BLaER1 treated with 17β-estradiol and CSF1 and Interleukin-3, amounts not matched to agents 10 nM and 100 nM (cell line): Measurements from ENCODE around the gene SUSD6.
"Not testable (repeated sequence)": the region's sequence is repeated elsewhere in the genome, so short reads cannot be mapped to it uniquely, and the experiment has no call there.

Source experiments
- H3K27ac ChIP-seq, 11 experiments: shearing (Covaris generic); formaldehyde crosslinking; 2 replicates each; pipeline ENCODE4 v1.8.1; 2022
- H3K27me3 ChIP-seq, 11 experiments: shearing (Covaris generic); formaldehyde crosslinking; 2 replicates each; pipeline ENCODE4 v1.8.1; 2022
- H3K36me3 ChIP-seq, 11 experiments: shearing (Covaris generic); formaldehyde crosslinking; 2 replicates each; pipeline ENCODE4 v1.8.1; 2022
- H3K4me1 ChIP-seq, 10 experiments: shearing (Covaris generic); formaldehyde crosslinking; 2 replicates each; pipeline ENCODE4 v1.8.1; 2022
- H3K4me2 ChIP-seq, 11 experiments: shearing (Covaris generic); formaldehyde crosslinking; 2 replicates each; pipeline ENCODE4 v1.8.1; 2022
- H3K4me3 ChIP-seq, 10 experiments: shearing (Covaris generic); formaldehyde crosslinking; 2 replicates each; pipeline ENCODE4 v1.8.1; 2022
- H3K9ac ChIP-seq, 11 experiments: shearing (Covaris generic); formaldehyde crosslinking; 2 replicates each; pipeline ENCODE4 v1.8.1; 2022
- H3K9me3 ChIP-seq, 11 experiments: shearing (Covaris generic); formaldehyde crosslinking; replicated peaks in 1 of 11; 2 replicates each; pipeline ENCODE4 v1.8.1; 2022
- H4K20me1 ChIP-seq, 11 experiments: shearing (Covaris generic); formaldehyde crosslinking; 2 replicates each; pipeline ENCODE4 v1.8.1; 2022
- Cebpa-rat ChIP-seq, 11 experiments: shearing (Covaris generic); IDR thresholded peaks; 2 replicates each; pipeline ENCODE4 v1.8.1; 2022

The SUSD6 gene

GRCh38 chr14:69694730-69695281 lies 83.4 kb downstream of the SUSD6 start:
- Histone ChIP-seq H3K9me3 (no peaks in the 10 kb centered on the region), H3K36me3 (peaks cover 0 to 27% (median 5%) of the 10 kb centered on the region in 11 experiments; a peak in 9 of 22 replicates), H4K20me1 (peaks cover 0 to 97% (median 6%) of the 10 kb centered on the region in 11 experiments; a peak in 9 of 22 replicates), H3K4me3 (peak overlapping the region in 1 of 10 experiments; percentile 9; a peak in 2 of 20 replicates), H3K27me3 (no peaks in the 10 kb centered on the region), H3K27ac (peak overlapping the region; percentile 12 to 80 (median 77); a peak in 21 of 22 replicates), H3K4me1 (peaks cover 91 to 100% (median 97%) of the 10 kb centered on the region in 10 experiments), H3K4me2 (peak overlapping the region; percentile 80 to 92 (median 88)), H3K9ac (peak overlapping the region in 10 of 11 experiments; percentile 24 to 70 (median 56); a peak in 18 of 22 replicates)
- no peak for TF ChIP-seq Cebpa-rat (IDR thresholded peaks at IDR 0.05)

- H3K9ac ChIP-seq = peak overlapping the region in 9 of 11 experiments; percentile 3 to 70 (median 56); a peak in 11 of 22 replicates
- peak overlapping the region in 9 of 11 experiments; percentile 59 to 80 (median 77); a peak in 18 of 22 replicates for H3K27ac ChIP-seq
- H3K9me3 ChIP-seq = no peaks in the 10 kb centered on the region
- peaks cover 0 to 97% (median 6%) of the 10 kb centered on the region in 11 experiments; a peak in 9 of 22 replicates for H4K20me1 ChIP-seq
- H3K4me3 ChIP-seq = peak overlapping the region in 1 of 10 experiments; percentile 9; a peak in 3 of 20 replicates
- H3K36me3 ChIP-seq = peaks cover 0 to 20% (median 5%) of the 10 kb centered on the region in 11 experiments; a peak in 9 of 22 replicates
- no peak for TF ChIP-seq Cebpa-rat (IDR thresholded peaks at IDR 0.05)
- no peaks in the 10 kb centered on the region for H3K27me3 ChIP-seq
- H3K4me1 ChIP-seq = peaks cover 91 to 100% (median 97%) of the 10 kb centered on the region in 10 experiments
- peak overlapping the region; percentile 80 to 92 (median 88) for H3K4me2 ChIP-seq
Observed at GRCh38 chr14:69695322-69696203, 84.2 kb downstream of the SUSD6 start.

GRCh38 chr14:69696204-69696527 lies 84.8 kb downstream of the SUSD6 start:
- Histone ChIP-seq H3K27me3 (no peaks in the 10 kb centered on the region), H3K4me3 (no peak overlapping the region), H4K20me1 (peaks cover 0 to 97% (median 6%) of the 10 kb centered on the region in 11 experiments; a peak in 9 of 22 replicates), H3K27ac (peak overlapping the region in 9 of 11 experiments; percentile 45 to 80 (median 77); a peak in 18 of 22 replicates), H3K4me1 (peaks cover 91 to 100% (median 97%) of the 10 kb centered on the region in 10 experiments), H3K36me3 (peaks cover 0 to 14% (median under 1%) of the 10 kb centered on the region in 11 experiments; a peak in 7 of 22 replicates), H3K4me2 (peak overlapping the region; percentile 80 to 92 (median 88)), H3K9ac (peak overlapping the region in 7 of 11 experiments; percentile 3 to 70 (median 21); a peak in 6 of 22 replicates), H3K9me3 (no peaks in the 10 kb centered on the region)
- no peak for TF ChIP-seq Cebpa-rat (IDR thresholded peaks at IDR 0.05)

GRCh38 chr14:69696633-69697557 lies 85.5 kb downstream of the SUSD6 start:
- no peak for TF ChIP-seq Cebpa-rat (IDR thresholded peaks at IDR 0.05)

GRCh38 chr14:69698572-69698971 lies 87.2 kb downstream of the SUSD6 start:
- peaks cover 0 to 9% (median 0%) of the 10 kb centered on the region in 11 experiments; a peak in 6 of 22 replicates for H3K36me3 ChIP-seq
- peak overlapping the region in 7 of 11 experiments; percentile 21 to 99 (median 92); a peak in 12 of 22 replicates for H3K4me2 ChIP-seq
- H3K27me3 ChIP-seq = no peaks in the 10 kb centered on the region
- no peak for TF ChIP-seq Cebpa-rat (IDR thresholded peaks at IDR 0.05)
- peak overlapping the region in 1 of 11 experiments; percentile 38; a peak in 1 of 22 replicates for H3K9ac ChIP-seq
- H3K9me3 ChIP-seq = no peaks in the 10 kb centered on the region
- H3K4me3 ChIP-seq = no peak overlapping the region
- peaks cover 0 to 98% (median 6%) of the 10 kb centered on the region in 11 experiments; a peak in 9 of 22 replicates for H4K20me1 ChIP-seq
- peaks cover 91 to 100% (median 97%) of the 10 kb centered on the region in 10 experiments for H3K4me1 ChIP-seq
- peak overlapping the region in 3 of 11 experiments; percentile 2 to 86 (median 34); a peak in 2 of 22 replicates for H3K27ac ChIP-seq

More at GRCh38 chr14:69696633-69697557, 85.5 kb downstream of the SUSD6 start:
- peak overlapping the region; percentile 80 to 92 (median 88) for H3K4me2 ChIP-seq
- peak overlapping the region in 5 of 11 experiments; percentile 3 to 56 (median 10); a peak in 4 of 22 replicates for H3K9ac ChIP-seq
- peaks cover 0 to 97% (median 6%) of the 10 kb centered on the region in 11 experiments; a peak in 9 of 22 replicates for H4K20me1 ChIP-seq
- H3K36me3 ChIP-seq = peaks cover 0 to 9% (median 0%) of the 10 kb centered on the region in 11 experiments; a peak in 3 of 22 replicates
- H3K4me1 ChIP-seq = peaks cover 91 to 100% (median 97%) of the 10 kb centered on the region in 10 experiments
- H3K27me3 ChIP-seq = no peaks in the 10 kb centered on the region
- peak overlapping the region in 9 of 11 experiments; percentile 37 to 80 (median 77); a peak in 18 of 22 replicates for H3K27ac ChIP-seq
- H3K4me3 ChIP-seq = no peak overlapping the region
- no peaks in the 10 kb centered on the region for H3K9me3 ChIP-seq

GRCh38 chr14:69699243-69699642 lies 87.8 kb downstream of the SUSD6 start:
- H3K27me3 ChIP-seq, H3K4me3 ChIP-seq, H3K9ac ChIP-seq, H3K9me3 ChIP-seq: not testable (repeated sequence)
- peaks cover 0 to 98% (median 6%) of the 10 kb centered on the region in 11 experiments; a peak in 9 of 22 replicates for H4K20me1 ChIP-seq
- peaks cover 1 to 16% (median 6%) of the 10 kb centered on the region in 11 experiments; a peak in 19 of 22 replicates for H3K36me3 ChIP-seq
- peak overlapping the region in 10 of 11 experiments; percentile 90 to 99 (median 94); a peak in 16 of 22 replicates for H3K4me2 ChIP-seq
- H3K4me1 ChIP-seq = peaks cover 91 to 100% (median 97%) of the 10 kb centered on the region in 10 experiments
- H3K27ac ChIP-seq = peak overlapping the region in 1 of 11 experiments; percentile 86; a peak in 1 of 22 replicates

GRCh38 chr14:69699748-69700303 lies 88.4 kb downstream of the SUSD6 start:
- Histone ChIP-seq H3K27ac (peak overlapping the region in 6 of 11 experiments; percentile 78 to 92 (median 86); a peak in 11 of 22 replicates), H3K4me1 (peaks cover 91 to 100% (median 97%) of the 10 kb centered on the region in 10 experiments), H4K20me1 (peaks cover 0 to 99% (median 3%) of the 10 kb centered on the region in 11 experiments; a peak in 9 of 22 replicates), H3K9me3 (no peaks in the 10 kb centered on the region), H3K36me3 (peaks cover 7 to 22% (median 12%) of the 10 kb centered on the region in 11 experiments; a peak in 20 of 22 replicates), H3K27me3 (no peaks in the 10 kb centered on the region), H3K4me2 (peak overlapping the region; percentile 90 to 99 (median 94)), H3K9ac (no peak overlapping the region), H3K4me3 (no peak overlapping the region)
- no peak for TF ChIP-seq Cebpa-rat (IDR thresholded peaks at IDR 0.05)
